Prostate gland (tissue), 2 donors: Measurements from ENCODE around the gene MYO5A. TPM values are rescaled to one million over a fixed set of nuclear protein-coding genes. Genes with fewer than 3 reads are reported as not detected.

Experiments used
- DNase-seq: peaks from one replicate; pipeline ENCODE4 v3.0.0-alpha.2; 2019; ENCODE audit warnings: low spot score
- H3K27ac ChIP-seq, 2 donors: fragments of 200-600 bp; sonication (generic); 2 replicates each; pipeline ENCODE4 v1.5.1; 2017 to 2019
- H3K27me3 ChIP-seq: fragments of 200-600 bp; sonication (generic); replicated peaks from 2 replicates; pipeline ENCODE4 v1.5.1; 2019; ENCODE audit not compliant: insufficient read depth
- H3K36me3 ChIP-seq, 2 donors: fragments of 200-600 bp; sonication (generic); 1 replicate in 1 of 2; 2 replicates in 1 of 2; pipeline versions ENCODE4 v1.5.1 to v1.8.1; 2017 to 2019
- H3K4me1 ChIP-seq: fragments of 200-600 bp; sonication (generic); replicated peaks from 2 replicates; pipeline ENCODE4 v1.5.1; 2019
- H3K4me3 ChIP-seq, 2 donors: fragments of 200-600 bp; sonication (generic); 2 replicates each; pipeline ENCODE4 v1.5.1; 2017 to 2019
- H3K9me3 ChIP-seq: fragments of 200-600 bp; sonication (generic); 2 replicates; pipeline ENCODE4 v1.5.1; 2017
- CTCF ChIP-seq, 4 experiments: fragments of 200-600 bp in 2 of 4; fragments of 450-650 bp in 2 of 4; sonication (generic) in 2 of 4; IDR thresholded peaks; 1 replicate in 3 of 4; 2 replicates in 1 of 4; pipeline ENCODE4 v1.5.1; 2016 to 2019; ENCODE audit warnings: antibody characterized with exemption in 4 of 4, mild to moderate bottlenecking in 2 of 4, moderate library complexity in 2 of 4
- POLR2A ChIP-seq: fragments of 450-650 bp; IDR thresholded peaks from one replicate; pipeline ENCODE4 v1.6.1; 2016; ENCODE audit warnings: antibody characterized with exemption, mild to moderate bottlenecking
- POLR2AphosphoS5 ChIP-seq: sonication (generic); formaldehyde crosslinking; IDR thresholded peaks from one replicate; pipeline ENCODE4 v1.6.1; 2017; ENCODE audit warnings: antibody characterized with exemption
- WGBS: methylation state at CpG from one replicate; pipeline ENCODE4 v1.1.5; 2018; 5-methylcytosine and 5-hydroxymethylcytosine counted together
- intact Hi-C: fragments of 100-400 bp; cut with DNase I; formaldehyde crosslinking; loops from one replicate; pipeline ENCODE4 v1.14.2; 2022
- total RNA-seq, 2 donors: library from RNA; depleted of rRNA; stranded (reverse); fragments of >200 nt; gene quantifications; one replicate each; pipeline ENCODE4 v1.1.0, GENCODE V29; 2016

Gene MYO5A
- total RNA-seq, 2 donors from 2014 or later, result 24.9 to 41.9 TPM

DNA sequence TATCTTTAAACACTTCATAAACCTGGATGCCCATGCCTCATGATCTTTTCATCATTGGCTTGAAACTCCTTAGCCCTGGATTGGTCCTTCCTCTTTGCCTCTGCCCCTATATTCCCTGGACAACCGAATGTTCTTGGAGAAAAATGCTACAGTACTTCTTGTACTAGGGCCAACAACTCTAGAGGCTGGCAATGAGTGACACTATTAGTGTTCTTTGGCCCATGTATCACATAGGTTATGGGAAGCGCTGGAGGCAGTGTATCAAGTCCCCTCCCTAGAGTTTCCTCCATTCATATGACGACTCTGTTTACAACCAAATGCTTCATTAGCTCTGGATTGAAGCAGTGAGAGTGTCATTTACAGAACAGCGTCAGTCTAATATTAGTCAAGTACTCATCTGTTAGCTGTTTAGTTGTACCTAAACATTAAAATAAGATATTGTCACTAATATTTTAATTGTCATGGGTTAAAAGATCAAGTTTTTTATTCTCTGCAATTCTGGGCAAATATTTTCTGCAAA lies 166.6 kb downstream of the MYO5A start:
- TF ChIP-seq POLR2A, result no peak
- no peak for TF ChIP-seq CTCF (IDR thresholded peaks at IDR 0.05)
- no peak for TF ChIP-seq POLR2AphosphoS5
- Histone ChIP-seq H3K9me3 (no peaks in the 10 kb centered on the region), H3K27ac (no peak overlapping the region), H3K27me3 (no peaks in the 10 kb centered on the region), H3K4me3 (no peak overlapping the region), H3K36me3 (no peaks in the 10 kb centered on the region), H3K4me1 (peaks cover 5% of the 10 kb centered on the region)
- intact Hi-C loops, result no loop called here
- DNase-seq, result no peak
- 81% methylated on average over 4 of the region's 4 CpGs for WGBS

GRCh38 chr15:52361494-52361893 lies 167.2 kb downstream of the MYO5A start:
- Histone ChIP-seq H3K4me3 (no peak overlapping the region), H3K27ac (peak overlapping the region in 1 of 2 donors; percentile 17), H3K36me3 (no peaks in the 10 kb centered on the region), H3K9me3 (no peaks in the 10 kb centered on the region), H3K27me3 (no peaks in the 10 kb centered on the region), H3K4me1 (peaks cover 5% of the 10 kb centered on the region)
- 66% methylated on average over 4 of the region's 4 CpGs for WGBS
- intact Hi-C loops, result no loop called here
- DNase-seq, result no peak
- TF ChIP-seq POLR2AphosphoS5 (peak; percentile 2), POLR2A (no peak), CTCF (IDR thresholded peaks at IDR 0.05) (no peak)

GRCh38 chr15:52360229-52361203 lies 168.2 kb downstream of the MYO5A start:
- intact Hi-C loops, result no loop called here
- Histone ChIP-seq H3K36me3 (no peaks in the 10 kb centered on the region), H3K4me1 (peaks cover 5% of the 10 kb centered on the region), H3K9me3 (no peaks in the 10 kb centered on the region), H3K27me3 (no peaks in the 10 kb centered on the region), H3K4me3 (no peak overlapping the region), H3K27ac (peak overlapping the region in 1 of 2 donors; percentile 21)
- WGBS, result 65% methylated on average over 9 of the region's 9 CpGs
- DNase-seq, result no peak
- TF ChIP-seq POLR2A (no peak), CTCF (IDR thresholded peaks at IDR 0.05) (no peak), POLR2AphosphoS5 (no peak)

DNA sequence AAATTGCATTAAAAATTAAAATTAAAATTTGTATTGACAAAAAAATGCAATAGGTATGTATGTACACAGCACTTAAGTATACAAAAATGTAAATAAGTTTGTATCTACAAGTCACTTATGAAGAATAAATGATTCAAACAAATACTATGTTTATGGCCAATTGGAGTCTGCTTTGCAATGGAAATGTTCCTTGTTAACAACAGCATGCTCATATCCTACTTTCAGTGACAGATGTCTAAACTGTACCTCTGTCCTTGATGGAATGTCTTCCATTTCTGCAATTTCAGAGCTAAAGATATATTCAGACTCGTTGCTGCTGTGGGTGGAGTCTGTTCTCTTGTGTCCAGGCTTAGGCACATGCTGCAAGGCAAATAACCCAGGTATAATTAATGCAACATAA lies 169.0 kb downstream of the MYO5A start:
- no peaks in the 10 kb centered on the region for H3K36me3 ChIP-seq

More for the DNA sequence above, 169.0 kb downstream of the MYO5A start:
- WGBS, result 71% methylated on average over 1 of the region's 1 CpG
- no peak for DNase-seq
- intact Hi-C loops, result no loop called here
- H3K9me3 ChIP-seq, result no peaks in the 10 kb centered on the region
- no peak overlapping the region for H3K27ac ChIP-seq
- H3K4me1 ChIP-seq, result peaks cover 5% of the 10 kb centered on the region
- no peaks in the 10 kb centered on the region for H3K27me3 ChIP-seq
- H3K4me3 ChIP-seq, result no peak overlapping the region
- TF ChIP-seq POLR2AphosphoS5, result no peak
- no peak for TF ChIP-seq POLR2A
- TF ChIP-seq CTCF (IDR thresholded peaks at IDR 0.05), result no peak
